ENCODE results near the gene CIRBP.
"Not testable (repeated sequence)": the region's sequence is repeated elsewhere in the genome, so short reads cannot be mapped to it uniquely, and the experiment has no call there.

The CIRBP gene

DNA sequence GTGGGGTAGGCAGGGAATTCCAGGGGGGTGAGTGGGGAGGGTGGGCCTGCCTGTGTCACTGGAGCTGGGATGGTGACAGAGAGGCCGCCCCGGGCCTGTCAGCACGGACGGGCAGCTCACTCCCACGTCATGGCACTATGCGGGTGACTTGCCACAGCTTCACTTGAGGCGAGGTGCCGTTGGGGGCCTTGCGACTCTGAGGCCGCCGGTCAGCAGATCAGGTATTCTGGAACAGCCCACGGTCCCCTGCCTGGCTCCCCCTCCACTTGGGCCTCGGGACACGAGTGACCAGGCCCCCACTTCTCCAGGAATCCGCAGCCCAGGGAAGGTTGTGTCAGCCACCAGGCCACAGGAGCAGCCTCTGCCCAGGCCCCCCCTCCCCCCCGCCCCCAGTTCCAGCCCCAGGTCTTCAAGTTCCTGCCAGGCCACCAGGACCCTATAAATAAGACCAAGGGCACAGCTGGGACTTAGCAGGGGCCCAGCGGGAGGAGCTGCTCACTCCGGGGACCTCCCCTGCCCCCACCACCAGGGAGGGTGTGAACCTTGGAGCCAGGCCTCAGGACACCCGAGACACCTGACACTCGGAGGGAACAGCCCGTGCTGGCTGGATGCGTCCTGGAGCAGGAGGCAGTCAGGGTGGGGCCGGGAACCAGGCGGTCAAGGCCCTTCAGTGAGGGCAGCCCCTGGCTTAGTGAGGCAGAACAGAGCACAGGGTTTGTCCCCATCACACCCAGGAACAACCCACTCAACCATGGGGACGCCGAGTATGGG is 23.5 kb upstream of the CIRBP start:
- no peak for FAIRE-seq

DNA sequence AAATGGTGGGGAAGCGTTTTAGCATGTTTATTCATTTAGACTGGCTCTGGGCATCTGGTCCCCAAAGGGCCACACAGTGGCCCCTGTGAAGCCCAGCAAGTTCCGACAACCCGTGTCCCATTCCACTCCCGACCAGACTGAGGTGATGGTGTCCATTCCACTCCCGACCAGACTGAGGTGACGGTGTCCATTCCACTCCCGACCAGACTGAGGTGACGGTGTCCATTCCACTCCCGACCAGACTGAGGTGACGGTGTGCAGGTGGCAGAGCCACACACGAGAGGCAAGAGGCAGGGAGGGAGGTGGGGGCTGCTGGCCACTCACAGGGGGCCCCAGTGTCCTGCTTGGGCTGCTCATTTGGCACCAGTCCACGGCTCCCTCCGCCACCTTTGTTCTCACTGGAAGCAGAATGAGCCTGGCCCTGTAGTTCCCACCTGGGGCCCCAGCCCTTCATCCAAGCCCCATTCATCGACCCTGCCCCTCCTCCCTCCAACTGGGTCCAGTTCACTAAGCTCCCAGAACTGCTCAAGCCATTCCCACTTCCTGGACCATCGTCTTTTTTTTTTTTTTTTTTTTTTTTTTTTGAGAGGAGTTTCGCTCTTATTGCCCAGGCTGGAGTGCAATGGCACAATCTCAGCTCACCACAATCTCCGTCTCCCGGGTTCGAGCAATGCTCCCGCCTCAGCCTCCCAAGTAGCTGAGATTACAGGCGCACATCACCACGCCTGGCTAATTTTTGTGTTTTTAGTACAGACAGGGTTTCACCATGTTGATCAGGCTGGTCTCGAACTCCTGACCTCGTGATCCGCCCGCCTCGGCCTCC is 22.7 kb upstream of the CIRBP start:
- FAIRE-seq: not testable (repeated sequence)

DNA sequence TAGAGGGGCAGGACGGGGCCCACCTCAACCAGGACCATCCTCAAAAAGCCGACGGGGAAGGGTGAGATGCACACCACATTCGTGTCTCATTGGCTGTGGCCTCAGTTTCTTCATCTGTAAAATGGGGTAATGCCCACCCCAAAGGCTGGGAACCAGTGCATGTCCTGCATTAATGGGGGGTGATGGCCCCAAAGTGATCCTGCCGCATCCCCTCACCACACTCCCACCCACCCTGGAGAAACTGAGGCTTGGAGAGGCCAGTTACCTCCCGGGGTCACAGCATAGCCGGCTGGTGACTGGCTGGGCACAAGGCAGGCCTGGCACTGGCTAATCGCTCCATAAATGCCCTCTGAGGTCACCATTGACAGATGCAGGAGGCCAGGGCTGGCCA is 21.4 kb upstream of the CIRBP start:
- FAIRE-seq: no peak

DNA sequence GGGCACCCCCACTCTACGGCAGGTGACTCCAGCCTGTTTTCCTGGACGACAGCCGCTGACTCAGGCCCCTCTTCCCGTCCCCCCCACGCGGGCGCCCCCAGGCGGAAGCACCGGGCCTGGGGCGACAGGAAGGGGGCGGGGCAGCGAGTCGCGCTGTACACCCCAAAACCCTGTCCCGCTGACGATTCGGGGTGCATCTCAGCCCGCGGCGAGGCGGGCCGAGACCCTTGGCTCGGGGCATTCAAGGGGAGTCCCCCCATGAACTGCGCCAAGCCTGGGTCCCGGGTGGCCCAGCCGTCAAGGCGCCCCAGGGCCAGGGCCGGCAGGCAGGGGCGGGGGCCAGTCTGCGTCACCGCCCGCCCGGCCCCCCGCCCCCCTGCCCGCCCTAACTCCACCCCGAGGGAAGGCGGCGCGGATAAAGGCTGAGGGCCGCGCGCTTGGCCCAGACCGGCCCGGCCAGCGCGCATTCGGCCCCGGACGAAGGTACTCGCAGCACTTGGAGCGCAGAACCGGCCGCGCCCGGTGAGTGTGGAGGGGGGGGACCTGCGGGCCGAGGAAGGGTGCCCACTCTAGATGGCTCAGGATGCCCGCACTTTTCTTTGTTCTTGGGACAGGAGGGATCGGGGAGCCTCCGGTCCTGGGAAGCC is 20.9 kb upstream of the CIRBP start, which contains the start of gene MIDN:
TSS of gene MIDN (plus strand) at position 445 of the 647 bp plus-strand sequence. CDS start 1,714 bp downstream, outside the sequence.
- no peak for FAIRE-seq

DNA sequence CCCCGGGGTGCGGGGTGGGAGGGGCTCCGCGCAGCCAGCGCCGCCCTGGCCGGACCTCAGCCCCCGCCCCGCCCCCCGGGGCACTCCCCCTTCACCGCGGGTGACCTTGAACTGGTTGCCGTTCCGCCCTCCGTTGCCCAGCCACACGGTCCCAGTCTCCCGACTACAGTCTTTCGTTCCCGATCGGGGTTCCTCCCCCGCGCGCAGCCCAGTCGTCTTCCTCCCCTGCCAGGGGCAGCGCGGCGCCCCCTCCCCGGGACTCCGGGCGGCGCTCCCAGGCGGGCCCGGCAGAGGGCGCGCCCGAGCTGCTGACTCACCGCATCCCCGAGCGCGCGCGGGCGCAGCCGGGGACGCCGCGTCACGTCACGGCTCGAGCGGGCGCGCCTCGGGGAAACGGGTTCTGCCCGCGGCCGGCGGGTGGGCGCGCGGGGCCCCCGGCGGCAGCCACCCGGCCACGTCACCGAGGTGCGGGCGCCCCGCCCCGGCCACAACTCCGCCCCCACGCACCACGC is 20.3 kb upstream of the CIRBP start:
- FAIRE-seq: no peak

DNA sequence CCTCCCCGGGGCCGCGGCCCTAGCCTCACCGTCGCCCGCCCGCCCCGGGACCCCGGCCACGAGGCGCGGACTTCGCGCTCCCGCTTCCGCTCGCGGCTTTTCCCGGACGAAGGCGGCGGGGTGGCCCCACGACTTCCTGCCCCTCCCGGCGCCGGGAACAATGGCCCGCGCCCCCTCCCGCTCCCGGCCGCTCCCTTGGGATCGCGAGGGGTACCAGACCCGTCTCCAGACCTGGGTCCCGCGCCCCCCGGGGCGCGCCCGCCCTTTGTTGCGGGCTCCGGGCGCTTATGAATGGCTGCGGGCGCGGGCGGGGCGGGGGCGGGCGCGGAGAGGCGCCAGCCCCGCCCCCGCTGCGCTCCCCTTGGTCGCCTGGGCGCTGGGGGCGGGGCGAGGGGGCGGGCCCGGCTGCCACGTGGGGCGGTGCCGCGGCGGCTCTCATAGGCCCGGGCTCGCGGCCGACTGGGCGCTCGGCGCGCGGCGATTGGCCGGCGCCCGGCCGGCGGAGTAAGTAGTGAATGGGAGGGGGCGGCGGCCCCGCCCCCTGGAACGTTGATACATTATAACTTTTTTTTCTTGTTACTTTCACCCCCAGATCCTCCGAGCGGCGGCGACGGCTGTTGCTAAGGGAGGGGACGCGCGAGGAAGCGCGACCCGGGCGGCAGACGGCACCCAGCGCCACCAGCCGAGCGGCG is 19.7 kb upstream of the CIRBP start:
- no peak for FAIRE-seq

DNA sequence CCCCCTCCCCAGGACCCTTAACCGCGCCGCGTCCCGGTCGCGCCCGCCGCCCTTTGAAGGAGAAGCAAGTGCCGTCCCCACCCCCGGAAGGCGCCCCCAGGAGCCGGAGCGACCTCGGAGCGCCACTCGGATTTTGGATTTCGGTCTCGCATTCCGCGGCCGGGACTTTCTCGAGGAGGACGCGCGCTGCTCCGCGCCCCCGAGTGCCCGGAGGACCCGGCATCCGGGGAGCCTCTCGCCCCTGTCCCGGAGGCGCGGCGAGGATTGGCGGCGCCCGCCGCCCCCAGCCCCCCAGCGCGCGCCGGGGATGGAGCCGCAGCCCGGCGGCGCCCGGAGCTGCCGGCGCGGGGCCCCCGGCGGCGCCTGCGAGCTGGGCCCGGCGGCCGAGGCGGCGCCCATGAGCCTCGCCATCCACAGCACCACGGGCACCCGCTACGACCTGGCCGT is 19.1 kb upstream of the CIRBP start:
- no peak for FAIRE-seq

DNA sequence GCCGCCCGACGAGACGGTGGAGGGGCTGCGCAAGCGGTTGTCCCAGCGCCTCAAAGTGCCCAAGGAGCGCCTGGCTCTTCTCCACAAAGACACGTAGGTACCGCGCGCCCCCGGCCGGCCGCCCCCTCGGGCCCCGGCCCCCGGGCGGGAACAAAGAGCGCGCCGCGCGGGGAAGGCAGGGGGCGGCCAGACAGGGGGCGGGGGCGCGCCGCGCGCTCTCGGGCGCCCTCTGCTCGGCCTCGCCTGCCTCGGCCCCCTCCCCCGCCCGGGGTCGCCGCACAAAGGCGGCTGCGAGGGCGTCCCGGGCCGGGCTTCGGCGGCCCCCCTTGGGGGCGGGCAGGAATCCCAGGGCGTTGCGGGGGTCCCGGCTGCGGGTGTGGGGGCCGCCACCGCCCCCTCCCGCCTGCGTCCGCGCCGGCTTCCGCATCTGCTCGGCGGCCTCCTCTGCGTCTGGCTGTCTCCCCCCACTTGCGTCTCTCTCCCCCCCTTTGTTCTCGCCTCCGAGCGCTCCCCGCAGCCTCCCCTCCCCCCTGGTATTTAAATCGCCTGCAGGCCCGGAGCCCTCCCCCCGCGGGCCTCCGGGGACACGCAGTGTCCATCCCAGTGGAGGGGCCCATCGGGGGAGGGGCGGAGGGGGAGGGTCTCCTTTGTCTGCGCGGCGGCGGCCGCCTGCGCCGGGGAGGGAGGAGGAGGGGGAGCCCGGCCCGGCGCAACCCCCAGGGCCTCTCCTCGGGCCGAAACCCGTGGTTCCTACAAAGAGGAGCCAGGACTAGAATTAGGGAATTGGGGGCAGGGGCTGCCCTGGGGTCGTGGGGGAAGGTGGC is 18.5 kb upstream of the CIRBP start:
- no peak for FAIRE-seq

DNA sequence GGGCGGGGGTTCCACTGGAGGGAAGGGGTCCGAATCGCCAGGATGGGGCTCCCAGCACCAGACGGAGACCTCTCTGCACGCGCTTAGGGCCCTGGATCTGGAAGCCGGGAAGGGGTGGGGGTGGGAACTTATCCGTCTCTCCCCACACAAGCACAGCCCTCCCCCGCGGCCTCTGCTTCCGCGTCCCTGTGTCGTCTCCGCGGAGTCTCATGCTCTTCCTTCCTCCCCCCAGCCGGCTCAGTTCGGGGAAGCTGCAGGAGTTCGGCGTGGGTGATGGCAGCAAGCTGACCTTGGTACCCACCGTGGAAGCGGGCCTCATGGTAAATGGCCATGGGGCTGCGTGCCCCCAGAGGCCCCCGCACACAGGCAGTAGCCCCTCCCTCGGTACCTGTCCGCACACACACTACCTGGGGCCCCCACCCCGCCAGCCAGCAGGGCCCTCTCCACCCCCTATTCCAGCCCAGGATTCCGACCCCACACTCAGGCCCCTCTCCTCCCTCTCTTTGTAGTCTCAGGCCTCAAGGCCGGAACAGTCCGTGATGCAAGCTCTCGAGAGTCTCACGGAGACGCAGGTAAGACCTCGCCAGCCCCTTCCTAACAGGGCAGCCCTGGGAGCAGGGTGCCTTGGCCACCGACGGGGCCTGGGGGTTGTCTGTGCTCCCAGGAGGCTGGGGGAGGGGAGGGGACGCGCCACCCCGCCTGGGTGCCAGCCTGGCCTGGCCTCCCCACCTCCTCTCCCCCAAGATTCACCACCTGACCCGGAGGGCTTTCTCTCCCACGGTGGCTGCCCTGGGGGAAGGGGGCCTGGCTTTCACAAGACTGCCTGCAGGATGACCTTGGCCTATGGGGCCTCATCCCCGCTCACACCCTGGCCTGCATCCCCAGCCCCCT is 17.6 kb upstream of the CIRBP start:
- FAIRE-seq: no peak

DNA sequence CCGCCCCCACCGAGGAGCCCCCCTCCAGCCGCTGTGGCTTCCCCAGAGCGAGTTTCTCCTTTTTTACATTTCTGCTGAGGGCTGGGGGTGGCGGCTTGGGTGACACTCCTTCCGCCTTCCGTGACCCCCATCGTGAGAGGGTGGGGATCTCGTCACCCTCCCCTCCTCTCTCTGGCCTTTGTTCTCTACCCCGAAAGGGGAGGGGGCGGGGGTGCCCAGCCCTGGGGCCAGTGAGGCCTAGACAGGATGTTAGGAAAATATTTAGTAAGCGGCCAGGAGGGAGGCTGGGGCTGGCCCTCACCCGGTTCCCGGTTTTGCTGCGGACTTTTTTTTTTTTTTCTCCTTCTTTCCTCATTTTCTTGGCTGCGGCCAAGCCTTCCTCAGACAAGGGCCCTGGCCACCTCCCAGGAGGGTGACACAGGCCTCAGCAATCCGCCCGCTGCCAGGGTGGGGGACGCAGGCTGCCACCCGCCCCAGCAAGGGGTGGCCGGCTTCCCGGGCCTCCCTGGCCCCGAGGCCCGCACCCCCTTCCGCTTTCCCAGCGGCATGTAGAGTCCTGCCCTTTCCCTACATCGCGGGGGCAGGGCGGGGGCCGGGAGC is 16.8 kb upstream of the CIRBP start:
- FAIRE-seq: no peak

DNA sequence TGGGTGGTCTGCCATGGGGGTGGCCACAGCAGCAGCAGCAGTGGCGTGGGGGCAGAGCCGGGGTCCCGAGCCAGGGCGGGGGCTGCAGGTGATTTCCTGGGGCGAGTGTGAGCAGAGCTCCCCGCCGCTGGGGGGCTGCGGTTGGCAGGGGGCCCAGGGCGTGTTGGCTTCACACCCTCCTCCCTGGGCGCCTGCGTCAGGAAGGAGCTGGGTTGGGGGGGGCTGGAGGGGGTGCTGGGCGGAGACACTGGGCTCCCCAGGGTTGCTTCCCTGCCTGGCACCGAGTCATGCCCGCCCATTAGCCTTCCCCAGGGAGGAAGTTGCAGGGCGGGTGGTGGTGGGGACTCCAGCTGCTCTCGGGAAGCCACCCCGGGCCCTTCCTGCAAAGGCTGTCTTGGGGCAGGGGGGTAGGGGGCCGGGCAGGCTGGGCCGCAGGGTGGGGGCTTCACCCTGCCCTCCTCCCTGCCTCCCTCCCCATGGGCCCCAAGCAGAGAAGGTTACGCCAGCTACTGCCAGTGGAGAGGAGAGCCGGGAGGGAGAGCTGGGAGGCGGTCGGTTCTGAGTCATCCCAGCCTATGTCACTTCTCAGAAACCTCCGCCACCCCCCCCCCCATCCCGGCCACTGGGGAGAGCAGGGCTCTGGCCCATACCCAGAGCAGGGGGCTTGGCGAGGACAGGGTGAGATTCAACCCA is 16.2 kb upstream of the CIRBP start:
- FAIRE-seq: no peak

DNA sequence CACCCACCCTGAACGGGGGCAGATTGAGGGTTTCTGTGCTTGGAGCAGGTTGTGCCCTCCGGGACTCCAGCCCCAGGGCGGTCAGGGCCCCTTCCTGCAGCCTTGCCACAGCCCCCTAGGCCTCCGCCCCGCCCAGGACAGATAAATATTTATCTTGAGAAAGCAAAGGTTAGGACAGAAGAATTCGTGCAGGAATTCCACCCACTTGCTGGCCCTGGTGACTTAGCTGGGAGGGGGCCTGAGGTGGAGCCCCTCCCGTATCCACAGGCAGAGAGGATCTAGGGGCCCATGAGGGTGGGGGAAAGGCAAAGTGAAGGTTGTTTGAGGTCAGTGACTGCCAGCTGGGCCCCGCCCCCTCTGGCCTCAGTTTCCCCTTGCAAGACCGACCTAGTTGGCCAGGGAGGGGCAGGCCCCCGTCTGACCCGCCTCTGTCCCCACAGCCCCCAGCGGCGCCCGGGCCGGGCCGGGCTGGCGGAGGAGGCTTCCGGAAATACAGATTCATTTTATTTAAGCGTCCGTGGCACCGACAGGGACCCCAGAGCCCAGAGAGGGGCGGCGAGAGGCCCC is 15.5 kb upstream of the CIRBP start:
- no peak for FAIRE-seq

DNA sequence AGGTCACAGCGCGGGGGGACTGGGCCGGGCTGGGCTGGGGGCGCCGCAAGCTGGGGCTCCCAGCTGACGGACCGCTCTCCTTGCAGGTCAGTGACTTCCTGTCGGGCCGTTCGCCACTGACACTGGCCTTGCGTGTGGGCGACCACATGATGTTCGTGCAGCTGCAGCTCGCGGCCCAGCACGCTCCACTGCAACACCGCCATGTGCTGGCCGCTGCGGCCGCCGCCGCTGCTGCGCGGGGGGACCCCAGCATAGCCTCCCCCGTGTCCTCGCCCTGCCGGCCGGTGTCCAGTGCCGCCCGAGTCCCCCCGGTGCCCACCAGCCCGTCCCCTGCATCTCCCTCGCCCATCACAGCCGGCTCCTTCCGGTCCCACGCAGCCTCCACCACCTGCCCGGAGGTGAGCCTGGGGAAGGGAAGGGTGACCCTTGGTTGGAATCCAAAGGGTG is 15.0 kb upstream of the CIRBP start:
- FAIRE-seq: no peak

DNA sequence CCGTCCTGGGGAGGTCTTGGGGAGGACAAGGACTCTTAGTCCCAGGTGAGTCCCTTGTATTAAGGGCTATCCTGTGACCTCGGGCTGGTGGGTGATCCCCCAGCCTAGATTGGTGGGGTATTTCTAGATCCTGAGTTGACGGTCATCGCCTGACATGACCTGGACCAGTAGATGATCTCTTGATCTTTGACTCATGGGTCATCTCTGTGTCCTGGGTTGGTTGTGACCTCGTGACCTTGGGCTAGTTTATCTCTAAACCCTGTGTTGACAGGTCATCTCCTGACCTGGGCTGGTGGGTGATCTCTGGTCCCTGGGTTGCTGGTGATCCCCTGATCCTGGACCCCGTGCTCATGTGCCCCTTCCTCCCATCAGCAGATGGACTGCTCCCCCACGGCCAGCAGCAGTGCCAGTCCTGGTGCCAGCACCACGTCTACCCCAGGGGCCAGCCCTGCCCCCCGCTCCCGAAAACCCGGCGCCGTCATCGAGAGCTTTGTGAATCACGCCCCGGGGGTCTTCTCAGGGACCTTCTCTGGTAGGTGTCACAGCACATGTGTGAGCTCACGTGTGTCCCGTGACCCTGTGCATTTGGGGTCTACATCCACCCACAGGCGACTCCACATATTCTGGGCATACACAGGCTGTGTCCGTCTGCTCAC is 14.5 kb upstream of the CIRBP start:
- no peak for FAIRE-seq

DNA sequence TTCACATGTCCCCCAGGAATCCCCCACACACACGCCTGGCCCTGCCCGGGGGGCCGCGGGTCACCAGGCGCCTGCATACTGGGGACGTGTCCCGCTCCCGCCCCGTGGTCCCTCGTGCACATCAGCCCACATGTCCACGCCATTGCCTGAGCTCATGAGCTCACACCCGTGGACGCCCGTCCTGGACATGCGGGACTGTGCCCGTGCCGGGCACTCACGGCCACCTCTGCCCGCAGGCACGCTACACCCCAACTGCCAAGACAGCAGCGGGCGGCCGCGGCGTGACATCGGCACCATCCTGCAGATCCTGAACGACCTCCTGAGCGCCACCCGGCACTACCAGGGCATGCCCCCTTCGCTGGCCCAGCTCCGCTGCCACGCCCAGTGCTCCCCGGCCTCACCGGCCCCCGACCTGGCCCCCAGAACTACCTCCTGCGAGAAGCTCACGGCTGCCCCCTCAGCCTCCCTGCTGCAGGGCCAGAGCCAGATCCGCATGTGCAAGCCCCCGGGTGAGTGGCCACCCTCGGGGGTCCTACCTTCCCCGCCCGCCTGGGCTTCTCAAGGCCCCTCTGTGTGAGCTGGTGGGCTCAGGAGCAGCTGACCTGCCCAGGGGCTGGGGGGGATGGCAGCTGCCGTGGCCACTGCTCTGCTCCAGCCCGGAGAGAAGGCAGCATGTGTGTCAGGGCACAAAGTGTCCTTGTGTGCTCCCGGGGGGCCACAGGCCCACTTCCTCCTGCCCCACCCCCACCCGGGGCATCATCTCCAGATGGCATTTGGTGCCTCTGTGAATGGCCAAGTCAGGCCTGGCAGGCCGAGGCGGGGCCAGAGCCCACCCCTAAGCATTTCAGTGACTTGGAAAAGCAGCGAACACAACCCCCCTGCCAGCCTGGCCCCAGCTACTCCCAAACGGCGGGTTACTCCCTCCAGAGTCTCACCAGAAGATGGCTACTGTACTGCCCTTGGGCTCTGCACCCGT is 13.7 kb upstream of the CIRBP start:
- no peak for FAIRE-seq

DNA sequence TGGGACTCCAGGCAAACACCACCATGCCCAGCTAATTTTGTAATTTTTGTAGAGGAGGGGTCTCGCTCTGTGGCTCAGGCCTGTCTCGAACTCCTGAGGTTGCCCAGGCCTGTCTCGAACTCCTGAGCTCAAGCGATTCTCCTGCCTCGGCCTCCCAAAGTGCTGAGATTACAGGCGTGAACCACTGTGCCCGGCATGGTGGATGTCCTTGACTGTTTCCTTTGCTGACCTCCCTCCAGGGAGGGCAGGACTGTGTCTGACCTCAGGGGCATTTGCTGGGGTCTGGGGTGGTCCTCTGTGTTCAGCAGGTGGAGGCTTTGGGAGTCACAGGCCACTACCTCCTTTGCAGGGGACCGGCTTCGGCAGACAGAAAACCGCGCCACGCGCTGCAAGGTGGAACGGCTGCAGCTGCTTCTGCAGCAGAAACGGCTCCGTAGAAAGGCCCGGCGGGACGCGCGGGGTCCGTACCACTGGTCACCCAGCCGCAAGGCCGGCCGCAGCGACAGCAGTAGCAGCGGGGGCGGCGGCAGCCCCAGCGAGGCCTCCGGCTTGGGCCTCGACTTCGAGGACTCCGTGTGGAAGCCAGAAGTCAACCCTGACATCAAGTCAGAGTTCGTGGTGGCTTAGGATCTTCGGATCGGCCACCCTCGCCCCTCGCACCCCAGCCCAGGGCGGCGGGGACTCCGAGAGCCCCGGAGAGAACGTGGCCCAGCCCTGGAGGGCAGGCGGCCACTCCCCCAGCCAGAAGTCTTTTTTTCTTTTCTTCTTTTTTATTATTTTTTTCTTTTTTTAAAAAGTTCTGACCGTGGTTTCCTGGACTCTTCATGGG is 12.3 kb upstream of the CIRBP start:
- FAIRE-seq: no peak

Data from TTC549 (cell line).